NT2/D1 (cell line): Measurements from ENCODE around the gene ZNF557.

Experiments used
- YY1 ChIP-seq: IDR thresholded peaks from 2 replicates; pipeline ENCODE4 v1.6.1; 2011; ENCODE audit not compliant: insufficient read length, insufficient read depth
- ZNF274 ChIP-seq: IDR thresholded peaks from 2 replicates; pipeline ENCODE4 v1.6.1; 2011; ENCODE audit warnings: mild to moderate bottlenecking, low read depth, low read length

DNA sequence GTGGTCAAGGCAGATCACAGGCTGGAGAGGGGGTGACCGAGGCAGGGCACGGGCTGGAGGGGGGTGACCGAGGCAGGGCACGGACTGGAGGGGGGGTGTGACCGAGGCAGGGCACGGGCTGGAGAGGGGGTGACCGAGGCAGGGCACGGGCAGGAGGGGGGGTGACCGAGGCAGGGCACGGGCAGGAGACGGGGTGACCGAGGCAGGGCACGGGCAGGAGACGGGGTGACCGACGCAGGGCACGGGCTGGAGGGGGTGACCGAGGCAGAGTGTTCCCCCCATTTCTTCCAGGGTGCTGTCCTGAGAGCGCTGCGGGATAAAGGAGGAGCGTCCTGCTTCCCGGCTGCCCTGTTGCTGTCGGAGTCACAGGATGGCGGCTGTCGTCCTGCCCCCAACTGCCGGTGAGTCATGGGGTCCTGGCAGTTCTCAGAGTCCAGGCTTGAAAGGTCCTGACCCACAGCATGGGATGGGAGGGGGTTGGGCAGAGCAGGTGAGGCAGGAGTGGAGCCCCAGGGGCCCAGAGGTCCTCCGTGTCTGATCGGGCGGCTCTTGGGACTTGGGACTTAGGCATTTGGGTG lies 5.3 kb downstream of the ZNF557 start:
- TF ChIP-seq ZNF274 (no peak), YY1 (no peak)
